ENCODE data around the gene ARAF.

DNA sequence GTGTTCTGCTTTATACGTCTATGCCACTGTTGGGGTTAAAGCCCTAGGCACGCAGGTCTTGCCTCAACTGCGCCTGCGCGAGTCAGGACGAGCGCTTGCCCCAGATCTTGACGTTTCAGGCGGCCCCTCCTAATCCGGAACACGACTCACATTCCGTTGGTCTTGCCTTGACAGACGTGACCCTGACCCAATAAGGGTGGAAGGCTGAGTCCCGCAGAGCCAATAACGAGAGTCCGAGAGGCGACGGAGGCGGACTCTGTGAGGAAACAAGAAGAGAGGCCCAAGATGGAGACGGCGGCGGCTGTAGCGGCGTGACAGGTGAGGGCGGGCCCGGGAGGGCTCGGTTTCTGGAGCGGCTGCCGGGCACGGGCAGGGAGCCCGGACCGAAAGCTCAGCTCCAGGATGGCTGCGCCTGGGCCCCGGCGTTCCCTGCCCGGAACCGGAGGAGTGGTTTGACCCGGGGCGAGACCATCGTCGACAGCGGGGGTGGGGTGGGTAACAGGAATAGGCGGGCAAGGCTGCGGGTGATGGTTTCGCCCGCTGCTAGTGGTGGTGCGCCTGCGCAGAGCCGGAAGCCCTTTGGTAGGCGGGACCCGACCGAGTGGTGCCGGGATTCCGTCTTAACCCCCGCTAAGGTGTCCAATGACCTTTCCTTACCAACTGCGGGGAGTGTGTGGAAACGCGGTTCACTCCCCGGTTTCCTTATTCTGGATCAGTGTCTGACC is at the start of gene ARAF:
- TF ChIP-seq, protein P1, sequence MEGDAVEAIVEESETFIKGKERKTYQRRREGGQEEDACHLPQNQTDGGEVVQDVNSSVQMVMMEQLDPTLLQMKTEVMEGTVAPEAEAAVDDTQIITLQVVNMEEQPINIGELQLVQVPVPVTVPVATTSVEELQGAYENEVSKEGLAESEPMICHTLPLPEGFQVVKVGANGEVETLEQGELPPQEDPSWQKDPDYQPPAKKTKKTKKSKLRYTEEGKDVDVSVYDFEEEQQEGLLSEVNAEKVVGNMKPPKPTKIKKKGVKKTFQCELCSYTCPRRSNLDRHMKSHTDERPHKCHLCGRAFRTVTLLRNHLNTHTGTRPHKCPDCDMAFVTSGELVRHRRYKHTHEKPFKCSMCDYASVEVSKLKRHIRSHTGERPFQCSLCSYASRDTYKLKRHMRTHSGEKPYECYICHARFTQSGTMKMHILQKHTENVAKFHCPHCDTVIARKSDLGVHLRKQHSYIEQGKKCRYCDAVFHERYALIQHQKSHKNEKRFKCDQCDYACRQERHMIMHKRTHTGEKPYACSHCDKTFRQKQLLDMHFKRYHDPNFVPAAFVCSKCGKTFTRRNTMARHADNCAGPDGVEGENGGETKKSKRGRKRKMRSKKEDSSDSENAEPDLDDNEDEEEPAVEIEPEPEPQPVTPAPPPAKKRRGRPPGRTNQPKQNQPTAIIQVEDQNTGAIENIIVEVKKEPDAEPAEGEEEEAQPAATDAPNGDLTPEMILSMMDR (conservative IDR thresholded peaks at IDR 0.05 in 1 of 2, IDR thresholded peaks at IDR 0.05 in 1 of 2; ENCODE audit: extremely low read depth in 1 of 2, insufficient read depth in 1 of 2, low read depth in 1 of 2, low read length in 2 of 2): no peak
- no peak for TF ChIP-seq EZH2 (IDR thresholded peaks at IDR 0.05; ENCODE audit: borderline replicate concordance, low read length)

Data from mammary epithelial cell (primary cell).